Measurements from ENCODE around the gene CLIP4. TPM values are rescaled to one million over a fixed set of nuclear protein-coding genes. Genes with fewer than 3 reads are reported as not detected.

Gene CLIP4
- total RNA-seq, 1 donor from 2014 or later: 27.7 TPM

- Histone ChIP-seq H3K9me3 (ENCODE audit: control insufficient read depth in 3 of 3, low read length in 3 of 3) (no peaks in the 10 kb centered on the region), H3K36me3 (ENCODE audit: control insufficient read depth in 3 of 3, insufficient read depth in 3 of 3, low read length in 3 of 3) (peaks cover 13 to 24% (median 23%) of the 10 kb centered on the region in 3 donors), H3K4me1 (ENCODE audit: control insufficient read depth in 3 of 3, insufficient read depth in 3 of 3, low read length in 3 of 3) (peaks cover 3 to 9% (median 8%) of the 10 kb centered on the region in 3 donors), H3K27me3 (ENCODE audit: control insufficient read depth in 3 of 3, insufficient read depth in 3 of 3, low read length in 3 of 3) (no peaks in the 10 kb centered on the region), H3K4me3 (ENCODE audit: low read length in 3 of 3) (no peak overlapping the region), H3K9ac (ENCODE audit: low read depth in 1 of 3, low read length in 3 of 3) (peak overlapping the region in 1 of 3 donors; percentile 2), H3K27ac (ENCODE audit: low read depth, low read length) (peak overlapping the region; percentile 1)
Measured at GRCh38 chr2:29129586-29130281, 14.5 kb downstream of the CLIP4 start.

GRCh38 chr2:29130295-29130694 lies 15.1 kb downstream of the CLIP4 start:
- no peaks in the 10 kb centered on the region for H3K9me3 ChIP-seq (ENCODE audit: control insufficient read depth in 3 of 3, low read length in 3 of 3)
- no peak overlapping the region for H3K9ac ChIP-seq (ENCODE audit: low read depth in 1 of 3, low read length in 3 of 3)
- H3K36me3 ChIP-seq (ENCODE audit: control insufficient read depth in 3 of 3, insufficient read depth in 3 of 3, low read length in 3 of 3): peaks cover 13 to 20% (median 19%) of the 10 kb centered on the region in 3 donors
- H3K27ac ChIP-seq (ENCODE audit: low read depth, low read length): peak overlapping the region; percentile 1
- H3K4me3 ChIP-seq (ENCODE audit: low read length in 3 of 3): no peak overlapping the region
- peaks cover 3 to 9% (median 8%) of the 10 kb centered on the region in 3 donors for H3K4me1 ChIP-seq (ENCODE audit: control insufficient read depth in 3 of 3, insufficient read depth in 3 of 3, low read length in 3 of 3)
- H3K27me3 ChIP-seq (ENCODE audit: control insufficient read depth in 3 of 3, insufficient read depth in 3 of 3, low read length in 3 of 3): no peaks in the 10 kb centered on the region

GRCh38 chr2:29134933-29135332 lies 19.7 kb downstream of the CLIP4 start:
- peaks cover 3 to 5% (median 4%) of the 10 kb centered on the region in 3 donors for H3K4me1 ChIP-seq (ENCODE audit: control insufficient read depth in 3 of 3, insufficient read depth in 3 of 3, low read length in 3 of 3)
- H3K9me3 ChIP-seq (ENCODE audit: control insufficient read depth in 3 of 3, low read length in 3 of 3): peaks cover 0 to 5% (median 0%) of the 10 kb centered on the region in 3 donors
- H3K9ac ChIP-seq (ENCODE audit: low read depth in 1 of 3, low read length in 3 of 3): no peak overlapping the region
- H3K4me3 ChIP-seq (ENCODE audit: low read length in 3 of 3): no peak overlapping the region
- H3K27ac ChIP-seq (ENCODE audit: low read depth, low read length): no peak overlapping the region
- peaks cover 16 to 24% (median 22%) of the 10 kb centered on the region in 3 donors for H3K36me3 ChIP-seq (ENCODE audit: control insufficient read depth in 3 of 3, insufficient read depth in 3 of 3, low read length in 3 of 3)
- H3K27me3 ChIP-seq (ENCODE audit: control insufficient read depth in 3 of 3, insufficient read depth in 3 of 3, low read length in 3 of 3): no peaks in the 10 kb centered on the region

GRCh38 chr2:29139152-29139551 lies 23.9 kb downstream of the CLIP4 start:
- H3K36me3 ChIP-seq (ENCODE audit: control insufficient read depth in 3 of 3, insufficient read depth in 3 of 3, low read length in 3 of 3): peaks cover 11 to 24% (median 22%) of the 10 kb centered on the region in 3 donors

GRCh38 chr2:29139731-29140130 lies 24.5 kb downstream of the CLIP4 start:
- H3K4me3 ChIP-seq (ENCODE audit: low read length in 3 of 3): no peak overlapping the region
- H3K4me1 ChIP-seq (ENCODE audit: control insufficient read depth in 3 of 3, insufficient read depth in 3 of 3, low read length in 3 of 3): no peaks in the 10 kb centered on the region
- peaks cover 15 to 25% (median 23%) of the 10 kb centered on the region in 3 donors for H3K36me3 ChIP-seq (ENCODE audit: control insufficient read depth in 3 of 3, insufficient read depth in 3 of 3, low read length in 3 of 3)
- H3K9me3 ChIP-seq (ENCODE audit: control insufficient read depth in 3 of 3, low read length in 3 of 3): peaks cover 0 to 5% (median 0%) of the 10 kb centered on the region in 3 donors
- H3K27ac ChIP-seq (ENCODE audit: low read depth, low read length): no peak overlapping the region
- H3K27me3 ChIP-seq (ENCODE audit: control insufficient read depth in 3 of 3, insufficient read depth in 3 of 3, low read length in 3 of 3): no peaks in the 10 kb centered on the region
- H3K9ac ChIP-seq (ENCODE audit: low read depth in 1 of 3, low read length in 3 of 3): no peak overlapping the region

More at GRCh38 chr2:29139152-29139551, 23.9 kb downstream of the CLIP4 start:
- Histone ChIP-seq H3K4me1 (ENCODE audit: control insufficient read depth in 3 of 3, insufficient read depth in 3 of 3, low read length in 3 of 3) (no peaks in the 10 kb centered on the region), H3K9ac (ENCODE audit: low read depth in 1 of 3, low read length in 3 of 3) (no peak overlapping the region), H3K27ac (ENCODE audit: low read depth, low read length) (no peak overlapping the region), H3K4me3 (ENCODE audit: low read length in 3 of 3) (no peak overlapping the region), H3K27me3 (ENCODE audit: control insufficient read depth in 3 of 3, insufficient read depth in 3 of 3, low read length in 3 of 3) (no peaks in the 10 kb centered on the region), H3K9me3 (ENCODE audit: control insufficient read depth in 3 of 3, low read length in 3 of 3) (peaks cover 0 to 5% (median 0%) of the 10 kb centered on the region in 3 donors)

GRCh38 chr2:29143657-29144056 lies 28.4 kb downstream of the CLIP4 start:
- H3K4me3 ChIP-seq (ENCODE audit: low read length in 3 of 3): no peak overlapping the region
- H3K9me3 ChIP-seq (ENCODE audit: control insufficient read depth in 3 of 3, low read length in 3 of 3): peaks cover 0 to 2% (median 0%) of the 10 kb centered on the region in 3 donors
- H3K36me3 ChIP-seq (ENCODE audit: control insufficient read depth in 3 of 3, insufficient read depth in 3 of 3, low read length in 3 of 3): peaks cover 11 to 18% (median 18%) of the 10 kb centered on the region in 3 donors
- no peaks in the 10 kb centered on the region for H3K27me3 ChIP-seq (ENCODE audit: control insufficient read depth in 3 of 3, insufficient read depth in 3 of 3, low read length in 3 of 3)
- no peak overlapping the region for H3K27ac ChIP-seq (ENCODE audit: low read depth, low read length)
- H3K4me1 ChIP-seq (ENCODE audit: control insufficient read depth in 3 of 3, insufficient read depth in 3 of 3, low read length in 3 of 3): no peaks in the 10 kb centered on the region
- H3K9ac ChIP-seq (ENCODE audit: low read depth in 1 of 3, low read length in 3 of 3): no peak overlapping the region

GRCh38 chr2:29146197-29146596 lies 31.0 kb downstream of the CLIP4 start:
- H3K27me3 ChIP-seq (ENCODE audit: control insufficient read depth in 3 of 3, insufficient read depth in 3 of 3, low read length in 3 of 3): no peaks in the 10 kb centered on the region
- no peak overlapping the region for H3K27ac ChIP-seq (ENCODE audit: low read depth, low read length)
- no peaks in the 10 kb centered on the region for H3K4me1 ChIP-seq (ENCODE audit: control insufficient read depth in 3 of 3, insufficient read depth in 3 of 3, low read length in 3 of 3)
- H3K36me3 ChIP-seq (ENCODE audit: control insufficient read depth in 3 of 3, insufficient read depth in 3 of 3, low read length in 3 of 3): peaks cover 11 to 18% (median 15%) of the 10 kb centered on the region in 3 donors
- H3K9me3 ChIP-seq (ENCODE audit: control insufficient read depth in 3 of 3, low read length in 3 of 3): no peaks in the 10 kb centered on the region
- no peak overlapping the region for H3K4me3 ChIP-seq (ENCODE audit: low read length in 3 of 3)
- no peak overlapping the region for H3K9ac ChIP-seq (ENCODE audit: low read depth in 1 of 3, low read length in 3 of 3)

GRCh38 chr2:29147963-29148362 lies 32.7 kb downstream of the CLIP4 start:
- H3K27me3 ChIP-seq (ENCODE audit: control insufficient read depth in 3 of 3, insufficient read depth in 3 of 3, low read length in 3 of 3): no peaks in the 10 kb centered on the region
- peaks cover 11 to 21% (median 19%) of the 10 kb centered on the region in 3 donors for H3K36me3 ChIP-seq (ENCODE audit: control insufficient read depth in 3 of 3, insufficient read depth in 3 of 3, low read length in 3 of 3)
- H3K9ac ChIP-seq (ENCODE audit: low read depth in 1 of 3, low read length in 3 of 3): no peak overlapping the region
- H3K27ac ChIP-seq (ENCODE audit: low read depth, low read length): no peak overlapping the region
- H3K4me1 ChIP-seq (ENCODE audit: control insufficient read depth in 3 of 3, insufficient read depth in 3 of 3, low read length in 3 of 3): no peaks in the 10 kb centered on the region
- no peak overlapping the region for H3K4me3 ChIP-seq (ENCODE audit: low read length in 3 of 3)
- no peaks in the 10 kb centered on the region for H3K9me3 ChIP-seq (ENCODE audit: control insufficient read depth in 3 of 3, low read length in 3 of 3)

- H3K36me3 ChIP-seq (ENCODE audit: control insufficient read depth in 3 of 3, insufficient read depth in 3 of 3, low read length in 3 of 3): peaks cover 20 to 29% (median 23%) of the 10 kb centered on the region in 3 donors
- no peak overlapping the region for H3K4me3 ChIP-seq (ENCODE audit: low read length in 3 of 3)
Measured at GRCh38 chr2:29154610-29155009, 39.4 kb downstream of the CLIP4 start.

GRCh38 chr2:29155578-29155977 lies 40.4 kb downstream of the CLIP4 start:
- no peak overlapping the region for H3K27ac ChIP-seq (ENCODE audit: low read depth, low read length)
- H3K4me3 ChIP-seq (ENCODE audit: low read length in 3 of 3): no peak overlapping the region
- no peaks in the 10 kb centered on the region for H3K9me3 ChIP-seq (ENCODE audit: control insufficient read depth in 3 of 3, low read length in 3 of 3)
- H3K36me3 ChIP-seq (ENCODE audit: control insufficient read depth in 3 of 3, insufficient read depth in 3 of 3, low read length in 3 of 3): peaks cover 20 to 35% (median 31%) of the 10 kb centered on the region in 3 donors
- no peaks in the 10 kb centered on the region for H3K27me3 ChIP-seq (ENCODE audit: control insufficient read depth in 3 of 3, insufficient read depth in 3 of 3, low read length in 3 of 3)
- H3K9ac ChIP-seq (ENCODE audit: low read depth in 1 of 3, low read length in 3 of 3): no peak overlapping the region
- H3K4me1 ChIP-seq (ENCODE audit: control insufficient read depth in 3 of 3, insufficient read depth in 3 of 3, low read length in 3 of 3): peaks cover 0 to 3% (median 0%) of the 10 kb centered on the region in 3 donors

More at GRCh38 chr2:29154610-29155009, 39.4 kb downstream of the CLIP4 start:
- Histone ChIP-seq H3K9me3 (ENCODE audit: control insufficient read depth in 3 of 3, low read length in 3 of 3) (no peaks in the 10 kb centered on the region), H3K27me3 (ENCODE audit: control insufficient read depth in 3 of 3, insufficient read depth in 3 of 3, low read length in 3 of 3) (no peaks in the 10 kb centered on the region), H3K9ac (ENCODE audit: low read depth in 1 of 3, low read length in 3 of 3) (no peak overlapping the region), H3K4me1 (ENCODE audit: control insufficient read depth in 3 of 3, insufficient read depth in 3 of 3, low read length in 3 of 3) (peaks cover 0 to 3% (median 0%) of the 10 kb centered on the region in 3 donors), H3K27ac (ENCODE audit: low read depth, low read length) (no peak overlapping the region)

Data from skeletal muscle tissue (tissue), 4 donors.